Measurements from ENCODE around the gene SETX. TPM values are rescaled to one million over a fixed set of nuclear protein-coding genes. Genes with fewer than 3 reads are reported as not detected.

Gene SETX
- polyA plus RNA-seq, 1 experiment: 15.3 TPM

GRCh38 chr9:132341177-132341840 is 13.5 kb downstream of the SETX start:
- POLR2A ChIA-PET: no interaction called here
- CTCF ChIA-PET: no interaction called here
- Histone ChIP-seq H3K27me3 (ENCODE audit: control insufficient read depth, insufficient read depth, low read length) (no peaks in the 10 kb centered on the region), H3K4me3 (ENCODE audit: low read depth, low read length) (no peak overlapping the region), H3K36me3 (ENCODE audit: control insufficient read depth, insufficient read depth, low read length) (peaks cover 24% of the 10 kb centered on the region)
- no peak for DNase-seq (ENCODE audit: low read depth)
- no peak for TF ChIP-seq CTCF (IDR thresholded peaks at IDR 0.05; ENCODE audit: insufficient read depth, low read depth, low read length)

DNA sequence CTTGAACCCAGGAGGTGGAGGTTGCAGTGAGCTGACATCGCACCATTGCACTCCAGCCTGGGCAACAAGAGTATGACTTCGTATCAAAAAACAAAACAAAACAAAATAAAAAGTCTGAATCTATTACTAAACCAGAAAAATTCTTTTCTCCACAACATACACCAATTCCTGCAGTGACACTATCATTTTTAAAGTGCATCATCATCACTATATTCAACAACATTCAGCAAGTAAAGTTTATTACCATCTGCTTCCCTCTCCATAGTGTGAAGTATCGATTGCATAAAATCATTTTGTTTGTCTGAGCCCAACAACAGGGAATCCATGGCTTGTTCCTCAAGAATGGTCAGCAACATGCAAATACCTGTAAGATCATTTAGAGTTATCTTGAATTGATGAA is 20.4 kb downstream of the SETX start:
- Histone ChIP-seq H3K4me3 (ENCODE audit: low read depth, low read length) (no peak overlapping the region), H3K36me3 (ENCODE audit: control insufficient read depth, insufficient read depth, low read length) (peaks cover 14% of the 10 kb centered on the region), H3K27me3 (ENCODE audit: control insufficient read depth, insufficient read depth, low read length) (no peaks in the 10 kb centered on the region)
- no peak for DNase-seq (ENCODE audit: low read depth)
- ChIA-PET POLR2A (no interaction called here), CTCF (no interaction called here)
- no peak for TF ChIP-seq CTCF (IDR thresholded peaks at IDR 0.05; ENCODE audit: insufficient read depth, low read depth, low read length)

DNA sequence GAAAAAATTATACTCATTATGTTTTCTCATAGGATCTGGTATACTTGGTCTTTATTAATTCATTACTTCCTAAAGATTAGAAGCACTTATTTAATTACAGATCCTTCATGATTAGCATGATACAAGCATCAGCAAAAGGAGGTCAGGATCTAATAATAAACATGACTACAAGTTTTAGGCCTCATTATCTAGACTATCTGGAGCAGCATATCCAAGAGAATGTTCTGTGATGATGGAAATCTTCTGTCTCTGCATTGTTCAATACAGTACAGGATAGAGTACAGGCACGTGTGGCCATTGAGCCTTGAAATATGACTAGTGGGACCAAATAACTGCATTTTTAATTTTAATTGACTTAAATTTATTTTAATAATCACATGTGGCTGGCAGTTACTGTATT is 21.2 kb downstream of the SETX start:
- Histone ChIP-seq H3K4me3 (ENCODE audit: low read depth, low read length) (no peak overlapping the region), H3K36me3 (ENCODE audit: control insufficient read depth, insufficient read depth, low read length) (peaks cover 15% of the 10 kb centered on the region), H3K27me3 (ENCODE audit: control insufficient read depth, insufficient read depth, low read length) (no peaks in the 10 kb centered on the region)
- ChIA-PET CTCF (no interaction called here), POLR2A (no interaction called here)
- no peak for DNase-seq (ENCODE audit: low read depth)
- no peak for TF ChIP-seq CTCF (IDR thresholded peaks at IDR 0.05; ENCODE audit: insufficient read depth, low read depth, low read length)

- CTCF ChIA-PET: no interaction called here
Measured at GRCh38 chr9:132328580-132328979, 26.2 kb downstream of the SETX start.

DNA sequence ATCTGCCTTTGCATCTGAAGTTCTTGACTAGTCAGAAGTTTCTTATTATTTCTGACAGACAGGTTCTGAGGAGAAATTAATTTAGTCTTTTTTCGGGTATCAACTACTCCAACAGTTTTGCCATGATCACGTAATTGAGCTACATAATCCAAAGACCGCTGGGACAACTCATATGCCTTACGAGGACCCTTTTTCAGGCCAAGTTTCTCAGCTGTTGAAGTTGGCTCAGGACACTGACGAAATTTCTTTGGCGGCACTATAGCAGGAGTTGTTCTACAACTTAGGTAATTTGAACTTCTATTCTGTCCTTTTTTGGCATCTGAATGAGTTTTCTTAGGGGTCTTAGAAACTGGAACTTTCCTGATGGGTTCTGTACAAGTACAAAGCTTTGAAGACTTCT is 27.2 kb downstream of the SETX start:
- TF ChIP-seq CTCF (IDR thresholded peaks at IDR 0.05; ENCODE audit: insufficient read depth, low read depth, low read length): no peak
- ChIA-PET CTCF (no interaction called here), POLR2A (no interaction called here)
- Histone ChIP-seq H3K4me3 (ENCODE audit: low read depth, low read length) (no peak overlapping the region), H3K27me3 (ENCODE audit: control insufficient read depth, insufficient read depth, low read length) (no peaks in the 10 kb centered on the region), H3K36me3 (ENCODE audit: control insufficient read depth, insufficient read depth, low read length) (peaks cover 14% of the 10 kb centered on the region)
- DNase-seq (ENCODE audit: low read depth): no peak

More at GRCh38 chr9:132328580-132328979, 26.2 kb downstream of the SETX start:
- H3K36me3 ChIP-seq (ENCODE audit: control insufficient read depth, insufficient read depth, low read length): peaks cover 12% of the 10 kb centered on the region
- no peaks in the 10 kb centered on the region for H3K27me3 ChIP-seq (ENCODE audit: control insufficient read depth, insufficient read depth, low read length)
- DNase-seq (ENCODE audit: low read depth): no peak
- POLR2A ChIA-PET: no interaction called here
- TF ChIP-seq CTCF (IDR thresholded peaks at IDR 0.05; ENCODE audit: insufficient read depth, low read depth, low read length): no peak
- H3K4me3 ChIP-seq (ENCODE audit: low read depth, low read length): no peak overlapping the region
